Stimulated activated naive CD8-positive, alpha-beta T cell treated with anti-CD3 and anti-CD28 coated beads, Interleukin-15, Interleukin-2, amounts not matched to agents 100 U/mL and 50 U/mL, for 24 hours (primary cell): ENCODE measurements around the gene SCAF1.
A peak's percentile ranks its signal among the peaks of the same experiment; 100 is the strongest.

ENCODE experiments used
- ATAC-seq: fragments of 150-1000 bp; cut with Tn5 transposase; one replicate; pipeline ENCODE4 v1.10.0; 2021
- DNase-seq: peaks from one replicate; pipeline ENCODE4 v3.0.0; 2021

Gene SCAF1

DNA sequence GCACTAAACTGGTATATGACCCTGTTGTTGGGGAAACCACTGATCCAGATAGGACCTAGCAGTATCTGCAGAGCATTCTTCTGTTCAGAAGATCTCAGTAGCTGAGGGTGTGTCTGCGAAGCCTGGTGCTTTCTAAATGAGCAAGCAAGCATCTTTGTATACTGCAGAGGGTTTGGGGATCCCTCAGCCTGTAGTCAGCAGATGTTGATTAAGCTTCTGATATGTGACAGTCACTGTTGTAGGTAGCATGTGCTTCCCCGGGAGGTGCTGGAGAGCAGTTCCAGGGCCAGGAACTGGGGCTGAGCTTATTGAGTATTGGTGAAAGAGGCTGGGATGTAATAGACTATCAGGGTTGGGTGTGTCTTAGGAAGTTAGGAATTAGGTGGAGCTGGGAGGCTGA lies 1.5 kb downstream of the SCAF1 start:
- DNase-seq (no peak), ATAC-seq (no peak)

GRCh38 chr19:49645592-49645991 lies 3.6 kb downstream of the SCAF1 start:
- ATAC-seq (no peak), DNase-seq (no peak)

- no peak for DNase-seq
- ATAC-seq, result no peak
Observed at GRCh38 chr19:49645995-49646394, 4.0 kb downstream of the SCAF1 start.

DNA sequence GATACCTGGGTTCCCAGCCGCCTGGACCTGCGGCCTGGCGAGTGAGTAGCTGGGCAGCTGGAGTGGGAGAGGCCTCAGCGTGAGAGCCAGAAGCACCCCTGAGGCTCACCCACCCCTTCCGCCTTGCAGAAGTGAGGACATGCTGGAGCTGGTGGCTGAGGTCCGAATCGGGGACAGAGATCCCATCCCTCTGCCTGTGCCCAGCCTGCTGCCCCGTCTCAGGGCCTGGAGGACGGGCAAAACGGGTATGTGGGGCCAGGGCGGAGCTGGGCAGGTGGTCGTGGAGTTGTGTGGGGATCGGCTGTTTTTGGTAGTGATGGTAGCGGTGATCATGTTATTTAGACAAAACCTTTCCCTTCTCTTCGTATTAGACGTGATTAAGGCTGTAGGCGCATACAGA lies 4.6 kb downstream of the SCAF1 start:
- ATAC-seq, result no peak
- no peak for DNase-seq

- no peak for ATAC-seq
- DNase-seq, result no peak
Observed at GRCh38 chr19:49651029-49651819, 9.2 kb downstream of the SCAF1 start.

DNA sequence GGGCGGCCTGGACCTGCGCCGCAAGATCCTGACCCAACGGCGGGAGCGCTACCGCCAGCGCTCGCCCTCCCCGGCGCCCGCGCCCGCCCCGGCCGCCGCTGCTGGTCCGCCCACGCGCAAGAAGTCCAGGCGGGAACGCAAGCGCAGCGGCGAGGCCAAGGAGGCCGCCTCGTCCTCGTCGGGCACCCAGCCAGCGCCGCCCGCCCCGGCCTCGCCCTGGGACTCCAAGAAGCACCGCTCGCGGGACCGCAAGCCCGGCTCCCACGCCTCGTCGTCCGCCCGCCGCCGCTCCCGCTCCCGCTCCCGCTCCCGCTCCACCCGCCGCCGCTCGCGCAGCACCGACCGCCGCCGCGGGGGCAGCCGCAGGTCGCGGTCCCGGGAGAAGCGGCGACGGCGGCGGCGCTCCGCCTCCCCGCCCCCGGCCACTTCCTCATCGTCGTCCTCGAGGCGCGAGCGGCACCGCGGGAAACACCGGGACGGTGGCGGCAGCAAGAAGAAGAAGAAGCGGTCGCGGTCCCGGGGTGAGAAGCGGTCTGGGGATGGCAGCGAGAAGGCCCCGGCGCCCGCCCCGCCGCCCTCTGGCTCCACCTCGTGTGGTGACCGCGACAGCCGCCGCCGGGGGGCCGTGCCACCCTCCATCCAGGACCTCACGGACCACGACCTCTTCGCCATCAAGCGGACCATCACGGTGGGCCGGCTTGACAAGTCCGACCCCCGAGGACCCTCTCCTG lies 10.0 kb downstream of the SCAF1 start:
- no peak for ATAC-seq
- DNase-seq, result no peak

- DNase-seq, result no peak
- ATAC-seq, result no peak
Observed at GRCh38 chr19:49652551-49653465, 10.8 kb downstream of the SCAF1 start.

GRCh38 chr19:49653466-49653806 lies 11.4 kb downstream of the SCAF1 start:
- no peak for ATAC-seq
- DNase-seq, result no peak

DNA sequence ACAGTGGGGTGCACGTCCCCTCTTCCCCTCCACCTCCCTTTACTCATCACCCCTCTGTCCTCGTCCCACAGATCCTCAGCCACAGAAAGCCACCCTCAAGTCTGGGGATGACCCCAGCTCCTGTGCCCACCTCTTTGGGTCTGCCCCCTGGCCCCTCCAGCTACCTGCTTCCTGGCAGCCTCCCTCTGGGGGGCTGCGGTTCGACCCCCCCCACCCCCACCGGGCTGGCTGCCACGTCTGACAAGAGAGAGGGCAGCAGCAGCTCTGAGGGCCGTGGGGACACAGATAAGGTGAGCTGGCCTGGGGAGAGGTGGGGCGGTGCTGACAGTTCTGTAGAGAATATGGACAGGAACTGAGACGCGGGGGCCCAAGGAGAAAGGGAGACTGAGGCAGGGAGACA lies 12.6 kb downstream of the SCAF1 start:
- DNase-seq (no peak), ATAC-seq (no peak)

GRCh38 chr19:49655570-49656455 lies 13.8 kb downstream of the SCAF1 start:
- no peak for ATAC-seq

DNA sequence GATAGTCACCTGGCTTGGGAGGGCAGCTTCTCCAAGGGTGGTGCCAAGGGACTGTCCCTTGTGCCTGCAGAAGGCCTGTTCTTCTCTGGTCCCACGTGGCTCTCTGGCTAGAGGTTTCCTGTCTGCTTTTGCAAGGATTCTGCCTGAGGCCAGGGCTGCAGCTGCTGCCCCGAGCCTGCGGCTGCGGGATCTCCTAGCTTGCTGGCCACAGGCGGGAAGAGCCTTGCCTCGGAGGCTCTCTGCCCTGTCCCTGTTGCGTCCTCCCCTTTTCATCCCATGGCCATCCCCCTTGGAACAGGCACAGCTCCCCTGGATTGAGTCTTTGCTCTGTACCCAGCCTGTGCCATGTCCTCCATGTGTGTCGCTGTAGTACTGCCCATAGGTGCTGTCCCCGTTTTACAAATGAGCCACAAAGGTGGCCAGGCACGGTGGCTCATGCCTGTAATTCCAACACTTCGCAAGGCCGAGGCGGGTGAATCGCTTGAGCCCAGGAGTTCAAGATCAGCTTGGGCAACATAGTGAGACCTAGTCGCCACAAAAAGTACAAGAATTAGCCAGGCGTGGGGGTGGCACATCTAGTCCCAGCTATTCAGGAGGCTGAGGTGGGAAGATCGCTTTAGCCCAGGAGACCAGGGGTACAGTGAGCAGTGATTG lies 14.6 kb downstream of the SCAF1 start:
- ATAC-seq (no peak), DNase-seq (no peak)

More at GRCh38 chr19:49655570-49656455, 13.8 kb downstream of the SCAF1 start:
- no peak for DNase-seq

- DNase-seq, result no peak
- ATAC-seq, result no peak
Observed at GRCh38 chr19:49657493-49658138, 15.6 kb downstream of the SCAF1 start.

DNA sequence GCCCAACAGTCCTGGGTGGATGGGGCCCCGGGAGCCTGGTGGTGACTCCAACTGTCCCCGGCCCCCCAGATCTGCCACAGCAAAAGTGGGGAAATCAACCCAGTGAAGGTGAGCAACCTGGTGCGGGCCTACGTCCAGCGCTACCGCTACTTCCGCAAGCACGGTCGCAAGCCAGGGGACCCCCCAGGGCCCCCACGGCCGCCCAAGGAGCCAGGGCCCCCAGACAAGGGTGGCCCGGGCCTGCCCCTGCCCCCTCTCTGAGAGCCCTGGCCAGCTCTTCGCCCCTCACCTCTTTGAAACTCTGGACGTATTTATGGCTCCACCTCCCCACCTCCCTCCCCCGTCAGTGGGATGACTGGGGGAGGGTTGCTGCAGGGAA lies 16.1 kb downstream of the SCAF1 start:
- no peak for DNase-seq
- ATAC-seq, result no peak

- DNase-seq (no peak), ATAC-seq (no peak)
Observed at GRCh38 chr19:49658566-49659442, 16.8 kb downstream of the SCAF1 start.

- ATAC-seq (no peak), DNase-seq (no peak)
Observed at GRCh38 chr19:49660338-49660961, 18.4 kb downstream of the SCAF1 start.

- ATAC-seq, result no peak
- DNase-seq, result no peak
Observed at GRCh38 chr19:49662011-49662410, 20.0 kb downstream of the SCAF1 start.

DNA sequence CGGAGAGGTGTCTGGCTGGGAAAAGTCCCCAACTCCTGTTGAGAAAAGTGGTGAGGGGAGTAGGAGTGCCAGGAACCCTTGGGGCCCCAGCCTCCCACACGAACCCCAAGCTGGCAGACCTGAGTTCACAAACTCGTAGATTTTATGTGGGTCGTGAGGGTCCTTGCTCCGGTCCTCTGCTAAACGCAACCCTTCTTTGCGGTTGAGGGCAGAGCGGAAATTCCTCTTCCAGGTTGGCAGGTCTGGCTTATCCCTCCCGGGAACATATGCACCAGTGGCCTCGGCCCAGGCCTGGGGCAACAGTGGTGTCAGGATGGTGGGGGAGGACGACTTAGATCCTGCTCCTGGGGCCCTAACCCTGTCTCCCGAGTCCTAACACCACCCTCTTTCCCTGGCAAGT lies 21.2 kb downstream of the SCAF1 start:
- ATAC-seq (no peak), DNase-seq (no peak)

- peak; percentile 65 for ATAC-seq
- DNase-seq, result peak; percentile 95
Observed at GRCh38 chr19:49664171-49665035, 22.4 kb downstream of the SCAF1 start.
